OCI-LY1 (cell line): ENCODE data around the gene SMKR1.

Experiments
- EZH2 ChIP-seq: fragments of 200-600 bp; sonication (generic), shearing (Covaris generic); IDR thresholded peaks from 2 replicates; pipeline ENCODE4 v1.8.0; 2017; ENCODE audit warnings: borderline replicate concordance, mixed run types, mild to moderate bottlenecking, antibody characterized with exemption, low read length, moderate library complexity, mixed read lengths
- TF ChIP-seq, protein P1 (sequence below): fragments of 200-600 bp; sonication (generic), shearing (Covaris generic); IDR thresholded peaks from 2 replicates; pipeline ENCODE4 v1.5.1; 2017; ENCODE audit warnings: mild to moderate bottlenecking, antibody characterized with exemption, low read length, moderate library complexity, mixed read lengths

DNA sequence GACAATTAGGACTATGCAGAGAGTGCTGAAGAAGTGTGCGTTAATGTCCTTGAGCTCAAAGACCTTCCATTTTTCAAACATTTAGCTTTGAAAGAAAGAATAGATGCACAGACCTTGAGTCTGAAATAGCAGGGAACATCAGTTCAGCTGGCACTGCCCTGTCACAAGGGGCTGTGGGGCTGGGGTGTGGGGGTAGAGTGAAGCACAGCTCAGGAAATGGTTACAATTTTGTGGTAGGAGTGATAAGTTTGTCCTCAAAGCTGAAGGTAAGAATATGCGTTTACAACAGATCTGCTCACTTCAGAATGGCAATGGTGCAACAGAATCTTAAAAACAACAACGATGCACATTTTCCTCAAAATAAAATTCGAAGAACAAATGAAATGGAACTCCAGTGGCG is 33.6 kb downstream of the SMKR1 start:
- TF ChIP-seq, protein P1, sequence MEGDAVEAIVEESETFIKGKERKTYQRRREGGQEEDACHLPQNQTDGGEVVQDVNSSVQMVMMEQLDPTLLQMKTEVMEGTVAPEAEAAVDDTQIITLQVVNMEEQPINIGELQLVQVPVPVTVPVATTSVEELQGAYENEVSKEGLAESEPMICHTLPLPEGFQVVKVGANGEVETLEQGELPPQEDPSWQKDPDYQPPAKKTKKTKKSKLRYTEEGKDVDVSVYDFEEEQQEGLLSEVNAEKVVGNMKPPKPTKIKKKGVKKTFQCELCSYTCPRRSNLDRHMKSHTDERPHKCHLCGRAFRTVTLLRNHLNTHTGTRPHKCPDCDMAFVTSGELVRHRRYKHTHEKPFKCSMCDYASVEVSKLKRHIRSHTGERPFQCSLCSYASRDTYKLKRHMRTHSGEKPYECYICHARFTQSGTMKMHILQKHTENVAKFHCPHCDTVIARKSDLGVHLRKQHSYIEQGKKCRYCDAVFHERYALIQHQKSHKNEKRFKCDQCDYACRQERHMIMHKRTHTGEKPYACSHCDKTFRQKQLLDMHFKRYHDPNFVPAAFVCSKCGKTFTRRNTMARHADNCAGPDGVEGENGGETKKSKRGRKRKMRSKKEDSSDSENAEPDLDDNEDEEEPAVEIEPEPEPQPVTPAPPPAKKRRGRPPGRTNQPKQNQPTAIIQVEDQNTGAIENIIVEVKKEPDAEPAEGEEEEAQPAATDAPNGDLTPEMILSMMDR: no peak
- no peak for TF ChIP-seq EZH2
